Esophagus muscularis mucosa (tissue), 4 donors: ENCODE measurements around the gene FAM177B.

ENCODE experiments used
- EP300 ChIP-seq: sonication (generic); formaldehyde crosslinking; IDR thresholded peaks from one replicate; pipeline ENCODE4 v1.6.1; 2017; ENCODE audit warnings: antibody characterized with exemption
- POLR2A ChIP-seq: fragments of 450-650 bp; IDR thresholded peaks from one replicate; pipeline ENCODE4 v1.6.1; 2017; ENCODE audit warnings: antibody characterized with exemption, moderate library complexity, mild to moderate bottlenecking, low read depth
- POLR2AphosphoS5 ChIP-seq, 2 donors: sonication (generic); formaldehyde crosslinking; IDR thresholded peaks; one replicate each; pipeline ENCODE4 v1.6.1; 2017; ENCODE audit warnings: antibody characterized with exemption in 2 of 2
- TF ChIP-seq, protein P1 (sequence below), 3 experiments: fragments of 200-600 bp in 2 of 3; fragments of 450-650 bp in 1 of 3; sonication (generic) in 2 of 3; IDR thresholded peaks; one replicate each; pipeline ENCODE4 v1.5.1; 2017 to 2019; ENCODE audit warnings: antibody characterized with exemption in 3 of 3, mild to moderate bottlenecking in 2 of 3, moderate library complexity in 1 of 3

GRCh38 chr1:222739465-222739864, 2.5 kb downstream of the FAM177B start:
- TF ChIP-seq, protein P1, sequence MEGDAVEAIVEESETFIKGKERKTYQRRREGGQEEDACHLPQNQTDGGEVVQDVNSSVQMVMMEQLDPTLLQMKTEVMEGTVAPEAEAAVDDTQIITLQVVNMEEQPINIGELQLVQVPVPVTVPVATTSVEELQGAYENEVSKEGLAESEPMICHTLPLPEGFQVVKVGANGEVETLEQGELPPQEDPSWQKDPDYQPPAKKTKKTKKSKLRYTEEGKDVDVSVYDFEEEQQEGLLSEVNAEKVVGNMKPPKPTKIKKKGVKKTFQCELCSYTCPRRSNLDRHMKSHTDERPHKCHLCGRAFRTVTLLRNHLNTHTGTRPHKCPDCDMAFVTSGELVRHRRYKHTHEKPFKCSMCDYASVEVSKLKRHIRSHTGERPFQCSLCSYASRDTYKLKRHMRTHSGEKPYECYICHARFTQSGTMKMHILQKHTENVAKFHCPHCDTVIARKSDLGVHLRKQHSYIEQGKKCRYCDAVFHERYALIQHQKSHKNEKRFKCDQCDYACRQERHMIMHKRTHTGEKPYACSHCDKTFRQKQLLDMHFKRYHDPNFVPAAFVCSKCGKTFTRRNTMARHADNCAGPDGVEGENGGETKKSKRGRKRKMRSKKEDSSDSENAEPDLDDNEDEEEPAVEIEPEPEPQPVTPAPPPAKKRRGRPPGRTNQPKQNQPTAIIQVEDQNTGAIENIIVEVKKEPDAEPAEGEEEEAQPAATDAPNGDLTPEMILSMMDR (IDR thresholded peaks at IDR 0.05): no peak
- TF ChIP-seq POLR2A (no peak), EP300 (no peak), POLR2AphosphoS5 (IDR thresholded peaks at IDR 0.05) (no peak)
